HepG2 (cell line): Measurements from ENCODE around the gene NFXL1. TPM values are rescaled to one million over a fixed set of nuclear protein-coding genes. Genes with fewer than 3 reads are reported as not detected.

Source experiments
- ATAC-seq: fragments of 200-7000 bp; cut with Tn5 transposase; 3 replicates; pipeline ENCODE4 v1.9.1; 2020; ENCODE audit warnings: mild to moderate bottlenecking, moderate library complexity
- BruUV-seq: library from RNA; stranded (reverse); fragments of 400-500 nt; replicated peaks from 2 replicates; lab custom pipeline; 2021; lab: Mats Ljungman, UMichigan
- CTCF ChIA-PET: fragments of 300-600 bp; formaldehyde crosslinking; extraction: SDS; loops from one replicate; lab custom pipeline; 2021; ENCODE audit warnings: low total read pairs, inconsistent platforms, low intra/inter-chr PET ratio; lab: Yijun Ruan, JAX
- POLR2A ChIA-PET: fragments of 350-600 bp; sonication (Branson Sonifier 250); formaldehyde crosslinking; loops from one replicate; lab custom pipeline; 2020; ENCODE audit warnings: antibody characterized with exemption, inconsistent platforms; lab: Yijun Ruan, JAX
- DNase-seq: peaks from one replicate; pipeline ENCODE4 v3.0.0-alpha.2; 2015; ENCODE audit warnings: low spot score
- FAIRE-seq: peaks from 3 replicates; lab custom pipeline; 2011; peaks lifted over from hg19 to GRCh38; lab: Jason Lieb, UNC
- H2AFZ ChIP-seq: one replicate; pipeline ENCODE4 v1.6.1; 2011; ENCODE audit warnings: low read length, inconsistent platforms
- H3K27ac ChIP-seq: fragments of 300-600 bp; 3 replicates; pipeline ENCODE4 v1.8.0; 2011; ENCODE audit warnings: mixed run types, mild to moderate bottlenecking, mixed read lengths, low read length, inconsistent platforms; ENCODE audit not compliant: insufficient read depth; ENCODE audit errors: extremely low read length
- H3K27me3 ChIP-seq, 2 experiments: fragments of 200-600 bp in 1 of 2; 2 replicates in 1 of 2; 3 replicates in 1 of 2; pipeline versions ENCODE4 v1.6.0 to v1.8.0; 2011; ENCODE audit warnings: low read length in 2 of 2, mild to moderate bottlenecking in 2 of 2, moderate library complexity in 2 of 2, inconsistent platforms in 1 of 2; ENCODE audit not compliant: insufficient read depth in 2 of 2, control insufficient read depth in 1 of 2
- H3K36me3 ChIP-seq, 2 experiments: fragments of 200-600 bp in 1 of 2; replicated peaks in 1 of 2; 2 replicates in 1 of 2; 3 replicates in 1 of 2; pipeline versions ENCODE4 v1.5.1 to v1.8.0; 2011; ENCODE audit warnings: low read length in 2 of 2, inconsistent platforms in 1 of 2; ENCODE audit not compliant: insufficient read depth in 2 of 2, control insufficient read depth in 1 of 2
- H3K4me1 ChIP-seq: 2 replicates; pipeline ENCODE4 v1.5.1; 2012; ENCODE audit warnings: low read length, inconsistent platforms; ENCODE audit not compliant: insufficient read depth
- H3K4me2 ChIP-seq: 2 replicates; pipeline ENCODE4 v1.6.0; 2011; ENCODE audit warnings: low read depth, low read length, inconsistent platforms
- H3K4me3 ChIP-seq, 3 experiments: fragments of 200-600 bp in 1 of 3; sonication (generic), shearing (Covaris generic) in 1 of 3; replicated peaks in 1 of 3; 2 replicates each; pipeline ENCODE4 v1.5.1; 2011 to 2016; ENCODE audit warnings: low read length in 3 of 3, inconsistent platforms in 2 of 3, low read depth in 2 of 3, mild to moderate bottlenecking in 2 of 3, control low read depth in 1 of 3, mixed read lengths in 1 of 3; ENCODE audit not compliant: insufficient read depth in 1 of 3
- H3K79me2 ChIP-seq: one replicate; pipeline ENCODE4 v1.6.1; 2011; ENCODE audit warnings: low read length, inconsistent platforms; ENCODE audit not compliant: insufficient read depth
- H3K9ac ChIP-seq: 2 replicates; pipeline ENCODE4 v1.6.0; 2011; ENCODE audit warnings: mild to moderate bottlenecking, low read depth, low read length, inconsistent platforms; ENCODE audit not compliant: insufficient read depth
- H3K9me3 ChIP-seq: 2 replicates; pipeline ENCODE4 v1.5.1; 2012; ENCODE audit warnings: mild to moderate bottlenecking, low read length
- H4K20me1 ChIP-seq: 2 replicates; pipeline ENCODE4 v1.6.0; 2011; ENCODE audit warnings: inconsistent platforms, mild to moderate bottlenecking, low read length, moderate library complexity; ENCODE audit not compliant: insufficient read depth
- ARHGAP35 ChIP-seq: sonication (generic); formaldehyde crosslinking; IDR thresholded peaks from 2 replicates; pipeline ENCODE4 v1.9.0; 2022; ENCODE audit warnings: mild to moderate bottlenecking, inconsistent platforms, moderate library complexity, missing genetic modification reagents, borderline replicate concordance
- DR1 ChIP-seq: sonication (generic); formaldehyde crosslinking; IDR thresholded peaks from 2 replicates; pipeline ENCODE4 v1.8.0; 2021; ENCODE audit warnings: mild to moderate bottlenecking, missing genetic modification reagents, inconsistent platforms
- FOXA3 ChIP-seq: IDR thresholded peaks from 2 replicates; pipeline ENCODE4 v1.6.1; 2016; ENCODE audit warnings: missing genetic modification reagents, missing compliant biosample characterization
- IKZF1 ChIP-seq: fragments of 450-650 bp; IDR thresholded peaks from 2 replicates; pipeline ENCODE4 v1.7.1; 2016
- NFIB ChIP-seq: sonication (generic); formaldehyde crosslinking; IDR thresholded peaks from 2 replicates; pipeline ENCODE4 v1.9.0; 2021; ENCODE audit warnings: missing genetic modification reagents, mild to moderate bottlenecking, borderline replicate concordance
- NFYC ChIP-seq: IDR thresholded peaks from 2 replicates; pipeline ENCODE4 v1.6.1; 2016; ENCODE audit warnings: missing genetic modification reagents, missing compliant biosample characterization
- ZBTB34 ChIP-seq: sonication (generic); formaldehyde crosslinking; IDR thresholded peaks from 2 replicates; pipeline ENCODE4 v1.8.0; 2022; ENCODE audit warnings: mild to moderate bottlenecking, missing genetic modification reagents
- ZIK1 ChIP-seq: sonication (generic); formaldehyde crosslinking; IDR thresholded peaks from 2 replicates; pipeline ENCODE4 v1.5.0; 2020; ENCODE audit warnings: mild to moderate bottlenecking, low read depth, missing genetic modification reagents, borderline replicate concordance
- ZNF264 ChIP-seq: sonication (generic); formaldehyde crosslinking; IDR thresholded peaks from 2 replicates; pipeline ENCODE4 v1.4.0; 2020; ENCODE audit warnings: missing genetic modification reagents
- ZNF496 ChIP-seq: sonication (generic); formaldehyde crosslinking; IDR thresholded peaks from 2 replicates; pipeline ENCODE4 v1.8.1; 2023; ENCODE audit warnings: mild to moderate bottlenecking, moderate library complexity, missing genetic modification reagents; ENCODE audit not compliant: insufficient replicate concordance
- in situ Hi-C: cut with HindIII; loops from 2 replicates; pipeline ENCODE4 v1.10.0; 2017; ENCODE audit warnings: low pct_unique_long_range_greater_than_20kb; ENCODE audit not compliant: extremely low pct_ligation_motif_present
- intact Hi-C: fragments of 100-400 bp; cut with micrococcal nuclease; formaldehyde crosslinking; loops from one replicate; pipeline ENCODE4 v1.10.0; 2022; ENCODE audit not compliant: unreplicated experiment
- polyA plus RNA-seq, 8 experiments: library from polyadenylated mRNA; depleted of rRNA in 3 of 8; stranded (reverse) in 7 of 8; unstranded in 1 of 8; fragments of >200 nt; fragmentation: Illumina TruSeq in 4 of 8; extraction: Trizol in 4 of 8; gene quantifications; 2 replicates each; pipeline versions ENCODE4 v1.2.1 to v1.2.3, GENCODE V29; 2011 to 2016; ENCODE audit warnings: low read depth in 4 of 8, missing spikeins in 1 of 8, mixed read lengths in 1 of 8; ENCODE audit not compliant: insufficient read depth in 1 of 8
- total RNA-seq, 5 experiments: library from RNA; depleted of rRNA; stranded (reverse); fragments of >200 nt; fragmentation: Illumina TruSeq; extraction: Trizol; gene quantifications; 2 replicates each; pipeline ENCODE4 v1.2.3, GENCODE V29; 2016; ENCODE audit warnings: low read depth in 1 of 5
- TF ChIP-seq, protein P1 (sequence below): sonication (generic); formaldehyde crosslinking; IDR thresholded peaks from 2 replicates; pipeline ENCODE4 v1.4.0; 2020; ENCODE audit warnings: mild to moderate bottlenecking, missing genetic modification reagents
- TF ChIP-seq, protein P2 (sequence below): IDR thresholded peaks from 2 replicates; pipeline ENCODE4 v1.6.1; 2016; ENCODE audit warnings: mild to moderate bottlenecking, missing biosample characterization, missing genetic modification reagents

Gene NFXL1
- total and polyA plus RNA-seq, 2 of the 13 experiments (the other 11 are each of a cell fraction or from before 2014, with no cell fraction given): 12.0 to 18.6 TPM

DNA sequence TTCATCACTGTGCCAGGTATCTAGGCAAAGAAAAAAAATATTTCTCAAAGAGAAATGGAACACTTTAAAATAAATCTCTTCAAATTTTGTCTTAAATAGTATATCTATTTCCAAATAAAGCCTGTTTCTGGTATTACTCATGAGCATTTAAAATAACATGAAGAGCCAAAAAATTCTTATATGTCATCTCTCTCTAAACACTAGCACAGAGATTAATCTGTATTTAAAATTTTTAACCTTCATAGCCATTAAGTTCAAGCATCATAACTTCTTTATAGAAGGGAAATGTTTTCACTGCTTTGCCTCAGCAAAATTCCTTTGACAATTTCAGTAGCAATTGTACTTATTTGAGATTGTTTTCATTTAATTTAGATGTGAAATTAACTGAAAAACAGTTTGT, 71.4 kb downstream of the NFXL1 start:
- Histone ChIP-seq H3K27me3 (no peaks in the 10 kb centered on the region), H4K20me1 (no peaks in the 10 kb centered on the region; the same call in 1 of the 2 replicates), H3K9me3 (no peaks in the 10 kb centered on the region)
- POLR2A ChIA-PET: no interaction called here
- DNase-seq: no peak
- no peak for ATAC-seq
- TF ChIP-seq, protein P1, sequence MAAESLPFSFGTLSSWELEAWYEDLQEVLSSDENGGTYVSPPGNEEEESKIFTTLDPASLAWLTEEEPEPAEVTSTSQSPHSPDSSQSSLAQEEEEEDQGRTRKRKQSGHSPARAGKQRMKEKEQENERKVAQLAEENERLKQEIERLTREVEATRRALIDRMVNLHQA: no peak
- TF ChIP-seq DR1 (CRISPR knock-in tag) (no peak), ARHGAP35 (CRISPR knock-in tag) (no peak), IKZF1 (no peak), NFIB (no peak), ZIK1 (CRISPR knock-in tag) (no peak), ZNF496 (no peak), NFYC (CRISPR knock-in tag) (no peak), ZBTB34 (no peak), ZNF264 (CRISPR knock-in tag) (no peak), FOXA3 (CRISPR knock-in tag) (no peak)
- TF ChIP-seq, protein P2, sequence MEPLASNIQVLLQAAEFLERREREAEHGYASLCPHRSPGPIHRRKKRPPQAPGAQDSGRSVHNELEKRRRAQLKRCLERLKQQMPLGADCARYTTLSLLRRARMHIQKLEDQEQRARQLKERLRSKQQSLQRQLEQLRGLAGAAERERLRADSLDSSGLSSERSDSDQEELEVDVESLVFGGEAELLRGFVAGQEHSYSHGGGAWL (CRISPR knock-in tag): no peak
- TF ChIP-seq, all 625 proteins: peak for 0
- no peaks in the 10 kb centered on the region for H3K79me2 ChIP-seq
- CTCF ChIA-PET: no interaction called here
- intact Hi-C loops (no loop called here), in situ Hi-C loops (no loop called here)
- peaks cover 6% of the 10 kb centered on the region for H3K4me1 ChIP-seq
- no peak for FAIRE-seq
- no peak overlapping the region for H3K4me3 ChIP-seq
- no peak overlapping the region for H2AFZ ChIP-seq
- H3K4me2 ChIP-seq: no peak overlapping the region
- H3K9ac ChIP-seq: no peak overlapping the region
- peaks cover 2 to 22% of the 10 kb centered on the region in 2 experiments; a peak in 4 of 5 replicates for H3K36me3 ChIP-seq
- BruUV-seq: no TSS peak
- H3K27ac ChIP-seq: no peak overlapping the region
